ENCODE results near the gene BLOC1S5. TPM values are rescaled to one million over a fixed set of nuclear protein-coding genes. Genes with fewer than 3 reads are reported as not detected.

Gene BLOC1S5, protein sequence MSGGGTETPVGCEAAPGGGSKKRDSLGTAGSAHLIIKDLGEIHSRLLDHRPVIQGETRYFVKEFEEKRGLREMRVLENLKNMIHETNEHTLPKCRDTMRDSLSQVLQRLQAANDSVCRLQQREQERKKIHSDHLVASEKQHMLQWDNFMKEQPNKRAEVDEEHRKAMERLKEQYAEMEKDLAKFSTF
- total RNA-seq (2014; rRNA removed; shearing (Covaris generic)) = 23.2 and 26.4 TPM in 2 replicates
- 19.3 and 20.1 TPM in 2 replicates for polyA plus RNA-seq (2015; cell fraction: cytosol; rRNA removed)
- polyA plus RNA-seq (2015; cell fraction: nucleus; rRNA removed) = 2.4 and 6.2 TPM in 2 replicates

- peak; percentile 99 for DNase-seq (ENCODE audit: low read depth, low spot score)
- in situ Hi-C loops (cut with HindIII; ENCODE audit: low pct_unique_long_range_greater_than_20kb, low sequenced_read_pairs) = no loop called here
Measured at GRCh38 chr6:8063761-8064637, at the start of gene BLOC1S5. BLOC1S5 (minus strand) TSS chr6:8064389; CDS start chr6:8064376, 13 bp downstream.

DNA sequence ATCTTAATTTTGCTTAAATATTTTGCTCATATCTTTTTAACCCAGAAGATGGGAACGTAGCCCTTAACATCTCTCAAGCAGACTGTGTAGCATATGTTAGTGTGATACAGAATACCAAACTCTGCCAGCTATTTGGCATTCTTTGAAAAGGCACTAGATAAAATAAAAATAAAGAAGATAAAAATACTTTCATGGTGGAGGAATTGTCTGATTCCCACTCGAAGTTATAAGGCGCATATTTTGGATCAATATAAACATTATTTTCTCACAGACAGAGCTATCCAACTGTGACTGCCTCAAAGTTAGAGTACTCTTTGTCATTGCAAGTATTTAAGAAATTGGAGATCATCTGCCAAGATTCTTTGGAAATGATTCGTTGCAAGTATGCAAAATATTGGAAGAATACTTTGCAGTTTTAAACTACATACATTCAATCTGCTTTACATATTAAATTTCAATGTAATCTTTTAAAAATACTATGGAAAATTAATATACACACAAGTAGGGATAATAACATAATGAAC, 49.0 kb upstream of the BLOC1S5 start:
- no peak for DNase-seq (ENCODE audit: low read depth, low spot score)

GRCh38 chr6:8110725-8111124, 46.5 kb upstream of the BLOC1S5 start:
- in situ Hi-C loops (cut with HindIII; ENCODE audit: low pct_unique_long_range_greater_than_20kb, low sequenced_read_pairs) = no loop called here
- no peak for DNase-seq (ENCODE audit: low read depth, low spot score)

More for the DNA sequence above, 49.0 kb upstream of the BLOC1S5 start:
- in situ Hi-C loops (cut with HindIII; ENCODE audit: low pct_unique_long_range_greater_than_20kb, low sequenced_read_pairs) = no loop called here

DNA sequence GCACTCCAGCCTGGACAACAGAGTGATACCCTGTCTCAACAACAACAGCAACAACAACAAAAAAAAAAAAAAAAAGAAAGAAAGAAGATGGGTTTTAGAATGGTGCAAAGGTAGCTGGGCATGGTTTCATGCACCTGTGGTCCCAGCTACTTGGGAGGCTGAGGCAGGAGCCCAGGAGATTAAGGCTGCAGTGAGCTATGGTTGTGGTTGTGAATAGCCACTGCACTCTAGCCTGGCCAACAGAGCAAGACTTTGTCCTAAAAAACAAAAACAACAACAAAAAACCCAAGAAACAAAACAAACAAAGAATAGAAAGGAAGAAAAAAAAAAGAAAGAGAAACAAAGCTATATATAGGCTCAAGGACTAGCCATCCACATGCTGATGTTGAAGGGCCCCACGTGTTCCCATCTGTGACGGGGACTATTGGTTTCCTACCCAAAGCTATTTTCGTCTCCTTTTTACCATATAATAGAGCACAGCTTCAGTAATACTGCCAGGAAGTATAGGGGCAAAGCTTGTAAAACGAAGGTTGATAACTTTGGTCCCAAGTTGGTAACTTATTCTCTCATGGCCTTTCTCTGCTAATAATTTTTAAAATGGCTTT, 46.0 kb upstream of the BLOC1S5 start:
- no peak for DNase-seq (ENCODE audit: low read depth, low spot score)
- in situ Hi-C loops (cut with HindIII; ENCODE audit: low pct_unique_long_range_greater_than_20kb, low sequenced_read_pairs) = no loop called here

DNA sequence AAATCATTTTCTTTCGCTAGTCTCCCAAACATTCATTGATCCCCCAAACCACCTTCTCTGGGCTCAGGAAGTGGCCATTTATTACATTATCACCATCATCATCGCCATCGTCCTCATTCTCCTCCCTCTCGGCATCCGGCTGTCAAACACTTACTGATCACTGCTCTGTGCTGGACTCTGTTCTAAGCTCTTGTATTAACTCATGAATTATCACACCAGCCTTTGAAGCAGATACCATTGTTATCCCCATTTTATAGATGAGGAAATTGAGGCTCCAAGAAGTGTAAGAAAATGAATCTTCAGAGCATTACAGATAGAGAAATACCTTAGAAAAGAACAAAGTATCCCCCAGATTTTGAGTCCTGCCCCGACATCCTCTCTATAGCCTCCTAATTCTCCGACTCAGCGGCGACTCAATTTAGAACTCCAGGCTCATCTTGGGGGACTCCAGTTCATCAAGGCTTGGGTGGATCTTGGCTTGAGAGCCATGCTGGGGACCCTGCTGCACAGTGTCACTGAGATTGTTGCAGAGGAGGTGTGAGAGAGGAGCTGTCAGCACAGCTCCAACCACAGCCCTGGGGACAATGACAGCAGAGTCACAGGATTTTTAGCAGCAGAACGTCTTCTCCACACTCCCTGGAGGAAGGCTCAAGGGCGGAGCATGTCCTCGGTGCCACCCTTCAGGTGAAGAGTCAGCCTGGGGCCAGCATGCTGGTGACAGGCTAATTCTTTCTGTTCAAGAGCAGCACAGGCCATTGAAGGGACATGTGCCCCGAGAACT, 44.8 kb upstream of the BLOC1S5 start:
- in situ Hi-C loops (cut with HindIII; ENCODE audit: low pct_unique_long_range_greater_than_20kb, low sequenced_read_pairs) = no loop called here
- DNase-seq (ENCODE audit: low read depth, low spot score) = no peak

- peak; percentile 89 for DNase-seq (ENCODE audit: low read depth, low spot score)
- in situ Hi-C loops (cut with HindIII; ENCODE audit: low pct_unique_long_range_greater_than_20kb, low sequenced_read_pairs) = no loop called here
Measured at GRCh38 chr6:8108031-8108660, 44.0 kb upstream of the BLOC1S5 start.

- in situ Hi-C loops (cut with HindIII; ENCODE audit: low pct_unique_long_range_greater_than_20kb, low sequenced_read_pairs) = no loop called here
- no peak for DNase-seq (ENCODE audit: low read depth, low spot score)
Measured at GRCh38 chr6:8105791-8106190, 41.6 kb upstream of the BLOC1S5 start.

DNA sequence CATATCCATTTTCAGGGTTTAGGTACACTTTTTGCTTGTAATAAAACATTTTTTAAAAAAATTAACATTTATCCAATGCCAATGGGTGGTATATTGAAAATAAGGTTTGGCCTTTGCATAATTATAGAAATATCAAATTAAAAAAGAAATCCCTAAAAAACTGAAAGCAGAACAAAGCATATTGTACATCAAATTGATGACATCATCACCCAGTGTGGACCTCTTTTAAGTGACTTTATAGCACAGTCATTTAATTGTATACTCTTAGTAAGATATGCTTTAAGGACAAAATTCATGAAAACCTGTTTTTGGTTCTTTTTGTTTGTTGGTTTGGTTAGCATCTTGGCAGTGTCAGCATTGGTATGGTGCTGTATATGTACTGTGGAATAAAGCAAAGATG, 39.5 kb upstream of the BLOC1S5 start:
- DNase-seq (ENCODE audit: low read depth, low spot score) = no peak
- in situ Hi-C loops (cut with HindIII; ENCODE audit: low pct_unique_long_range_greater_than_20kb, low sequenced_read_pairs) = no loop called here

DNA sequence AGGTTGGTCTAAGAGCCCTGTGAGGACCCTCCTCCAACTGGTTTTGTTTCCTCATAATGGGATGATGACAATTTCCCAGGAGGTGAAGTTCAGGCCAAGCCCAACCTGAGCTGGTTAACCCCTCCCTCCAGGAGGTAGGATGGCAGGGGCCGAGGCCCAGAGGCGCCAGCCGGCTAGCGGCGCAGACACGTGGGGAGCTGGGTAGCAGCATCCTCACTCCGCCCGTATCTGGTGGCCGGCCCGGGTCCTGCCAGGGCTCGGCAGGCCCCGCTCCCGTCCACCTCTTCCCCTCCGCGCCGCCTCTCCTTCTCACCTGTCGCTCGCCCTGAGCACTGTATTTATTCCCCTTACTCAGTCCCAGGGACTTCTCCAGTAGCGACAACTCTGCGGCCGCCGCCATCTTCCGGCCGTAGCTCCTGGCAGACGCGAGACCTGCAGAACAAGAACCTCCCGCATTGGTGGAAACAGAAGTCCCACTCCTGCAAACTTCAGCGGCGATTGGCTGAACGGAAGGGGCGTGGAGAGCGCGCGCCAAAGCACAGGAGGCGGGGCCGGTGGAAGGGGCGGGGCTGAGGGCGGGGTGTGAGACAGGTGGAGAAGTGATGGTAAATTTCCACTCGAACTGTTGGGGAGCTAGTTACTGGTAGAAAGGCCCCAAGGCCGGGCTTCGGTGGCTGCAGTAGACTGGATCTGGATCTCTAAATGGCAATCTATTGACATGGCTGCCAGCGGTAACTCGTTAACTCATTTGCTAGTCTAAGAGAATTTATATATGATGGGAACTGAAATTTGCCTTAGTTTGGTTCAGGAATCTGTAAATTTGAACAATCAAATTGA, 38.2 kb upstream of the BLOC1S5 start, which contains the start of gene EEF1E1:
Gene EEF1E1, minus strand, starts transcription at position 427 of the 837 bp plus-strand sequence. Its CDS starts 27 bp downstream, at position 400.
- in situ Hi-C loops (cut with HindIII; ENCODE audit: low pct_unique_long_range_greater_than_20kb, low sequenced_read_pairs) = no loop called here
- peak; percentile 98 for DNase-seq (ENCODE audit: low read depth, low spot score)

- in situ Hi-C loops (cut with HindIII; ENCODE audit: low pct_unique_long_range_greater_than_20kb, low sequenced_read_pairs) = no loop called here
- DNase-seq (ENCODE audit: low read depth, low spot score) = no peak
Measured at GRCh38 chr6:8100159-8100854, 36.1 kb upstream of the BLOC1S5 start.

DNA sequence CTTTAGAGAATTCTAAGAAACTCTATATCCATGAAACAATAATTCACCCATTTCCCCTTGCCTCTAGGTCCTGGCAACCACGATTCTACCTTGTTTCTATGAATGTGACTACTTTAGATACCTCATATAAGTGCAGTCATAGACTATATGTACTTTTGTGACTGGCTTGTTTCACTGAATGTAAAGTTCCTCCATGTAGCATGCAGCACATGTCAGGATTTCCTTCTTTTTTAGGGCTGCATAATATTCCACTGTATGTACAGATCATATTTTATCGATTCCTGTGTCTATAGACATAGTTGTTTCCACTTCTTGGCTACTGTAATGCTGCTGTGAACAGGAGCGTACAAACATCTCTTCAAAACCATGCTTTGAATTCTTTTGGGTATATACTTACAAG, 26.5 kb upstream of the BLOC1S5 start:
- in situ Hi-C loops (cut with HindIII; ENCODE audit: low pct_unique_long_range_greater_than_20kb, low sequenced_read_pairs) = no loop called here
- DNase-seq (ENCODE audit: low read depth, low spot score) = no peak

DNA sequence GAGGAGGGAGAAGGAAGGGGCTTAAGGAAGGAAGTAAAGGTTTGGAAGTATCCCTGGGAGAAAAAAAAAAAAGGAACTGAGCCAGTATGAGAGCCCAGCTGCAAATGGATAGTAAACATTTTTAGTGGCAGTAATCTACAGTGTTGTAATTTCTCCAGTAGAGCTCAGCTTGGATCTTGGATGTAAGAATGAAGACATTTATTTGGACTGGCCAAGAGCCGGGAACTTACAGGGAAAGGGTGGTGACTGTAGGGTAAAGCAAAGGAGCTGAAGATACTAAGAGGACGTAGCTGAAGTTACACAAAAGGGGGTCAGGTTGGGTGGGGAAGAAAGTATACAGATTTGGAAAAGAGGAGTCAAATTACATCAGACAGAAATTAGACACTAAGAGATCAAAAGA, 24.7 kb upstream of the BLOC1S5 start:
- in situ Hi-C loops (cut with HindIII; ENCODE audit: low pct_unique_long_range_greater_than_20kb, low sequenced_read_pairs) = no loop called here
- DNase-seq (ENCODE audit: low read depth, low spot score) = no peak

DNA sequence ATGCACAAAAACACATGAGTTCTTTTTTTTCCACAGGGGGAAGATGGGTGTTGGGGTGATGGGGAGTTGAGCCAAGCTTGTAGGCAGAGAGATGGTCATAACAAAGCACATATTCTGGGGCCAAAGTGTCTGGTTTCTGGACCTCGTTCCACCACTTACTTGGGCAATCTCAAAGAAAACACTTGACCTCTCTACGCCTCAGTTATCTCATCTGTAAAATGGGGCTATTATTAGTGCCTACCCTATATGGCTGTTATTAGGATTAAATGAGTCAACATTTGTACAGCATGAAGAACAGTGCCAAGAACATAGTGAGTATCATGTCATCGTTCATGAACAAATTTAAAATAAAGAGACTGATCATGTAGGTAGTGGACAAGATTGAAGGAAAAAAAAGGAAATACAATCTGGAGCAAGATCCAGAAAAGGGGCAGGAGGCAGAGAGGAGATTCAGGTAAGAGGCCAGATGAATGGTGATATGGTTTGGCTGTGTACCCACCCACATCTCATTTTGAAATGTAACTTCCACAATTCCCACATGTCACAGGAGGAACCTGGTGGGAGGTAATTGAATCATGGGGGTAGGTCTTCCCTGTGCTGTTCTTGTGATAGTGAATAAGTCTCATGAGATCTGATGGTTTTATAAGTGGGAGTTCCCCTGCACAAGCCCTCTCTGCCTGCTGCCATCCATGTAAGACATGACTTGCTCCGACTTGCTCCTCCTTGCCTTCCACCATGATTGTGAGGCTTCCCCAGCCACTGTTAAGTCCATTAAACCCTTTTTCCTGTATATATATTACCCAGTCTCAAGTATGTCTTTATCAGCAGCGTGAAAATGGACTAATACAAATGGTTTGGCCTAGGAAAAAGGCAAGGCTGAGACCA, 23.9 kb upstream of the BLOC1S5 start:
- DNase-seq (ENCODE audit: low read depth, low spot score) = no peak
- in situ Hi-C loops (cut with HindIII; ENCODE audit: low pct_unique_long_range_greater_than_20kb, low sequenced_read_pairs) = no loop called here

DNA sequence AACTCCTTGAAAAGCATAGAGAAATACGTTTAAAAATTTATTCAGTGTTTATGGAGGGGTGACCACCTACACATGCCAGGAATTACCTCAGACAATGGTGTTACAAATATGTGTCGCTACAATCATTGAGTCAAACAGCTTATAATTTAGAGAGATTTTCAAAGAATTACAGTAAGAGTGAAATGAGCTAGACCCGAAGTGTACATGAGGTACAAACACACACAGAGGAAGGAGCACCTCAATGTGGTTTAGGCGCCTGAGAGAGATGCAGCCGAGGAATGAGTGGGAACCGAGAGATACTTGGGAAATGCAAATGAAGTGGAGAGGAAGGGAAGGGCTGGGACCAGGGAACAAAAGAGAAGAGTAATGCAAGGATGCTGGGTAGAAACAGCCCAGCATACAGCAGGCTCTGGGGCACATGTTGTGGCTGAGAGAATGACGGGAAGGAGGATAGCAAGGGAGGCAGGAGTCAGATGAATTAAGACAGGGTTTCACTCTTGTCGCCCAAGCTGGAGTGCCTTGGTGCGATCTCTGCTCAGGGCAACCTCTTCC, 22.6 kb upstream of the BLOC1S5 start:
- DNase-seq (ENCODE audit: low read depth, low spot score) = no peak
- in situ Hi-C loops (cut with HindIII; ENCODE audit: low pct_unique_long_range_greater_than_20kb, low sequenced_read_pairs) = no loop called here
